ENCODE results near the gene ITGB3. TPM values are rescaled to one million over a fixed set of nuclear protein-coding genes. Genes with fewer than 3 reads are reported as not detected.
A peak's percentile ranks its signal among the peaks of the same experiment; 100 is the strongest.
"Not testable (repeated sequence)": the region's sequence is repeated elsewhere in the genome, so short reads cannot be mapped to it uniquely, and the experiment has no call there.

The ITGB3 gene
- total RNA-seq, 4 donors from 2014 or later = 48.6 to 61.5 (median 54.9) TPM

GRCh38 chr17:47223007-47223406 lies 30.6 kb upstream of the ITGB3 start:
- peaks cover 22 to 37% (median 30%) of the 10 kb centered on the region in 4 donors for H3K4me1 ChIP-seq
- H3K36me3 ChIP-seq = no peaks in the 10 kb centered on the region
- no peaks in the 10 kb centered on the region for H3K27me3 ChIP-seq
- no peak overlapping the region for H3K4me3 ChIP-seq
- WGBS = 82% methylated on average over 3 of the region's 3 CpGs
- intact Hi-C loops (cut with DNase I) = no loop called here
- no peak for DNase-seq (ENCODE audit: extremely low spot score)
- TF ChIP-seq CTCF (IDR thresholded peaks at IDR 0.05) (no peak), POLR2A (IDR thresholded peaks at IDR 0.05; ENCODE audit: low read depth) (no peak), EP300 (IDR thresholded peaks at IDR 0.05) (no peak), POLR2AphosphoS5 (IDR thresholded peaks at IDR 0.05) (no peak)
- no peaks in the 10 kb centered on the region for H3K9me3 ChIP-seq
- H3K27ac ChIP-seq (replicated peaks in 1 of 4) = peak overlapping the region in 3 of 4 donors; percentile 28 to 80 (median 44)

GRCh38 chr17:47223460-47223859 lies 30.2 kb upstream of the ITGB3 start:
- Histone ChIP-seq H3K4me1 (peaks cover 22 to 37% (median 30%) of the 10 kb centered on the region in 4 donors), H3K27me3 (no peaks in the 10 kb centered on the region), H3K36me3 (no peaks in the 10 kb centered on the region), H3K4me3 (no peak overlapping the region), H3K9me3 (no peaks in the 10 kb centered on the region), H3K27ac (replicated peaks in 1 of 4) (peak overlapping the region in 3 of 4 donors; percentile 28 to 80 (median 44))
- intact Hi-C loops (cut with DNase I) = no loop called here
- 98% methylated on average over 5 of the region's 5 CpGs for WGBS
- TF ChIP-seq EP300 (IDR thresholded peaks at IDR 0.05) (no peak), POLR2A (IDR thresholded peaks at IDR 0.05; ENCODE audit: low read depth) (no peak), POLR2AphosphoS5 (IDR thresholded peaks at IDR 0.05) (no peak), CTCF (IDR thresholded peaks at IDR 0.05) (no peak)
- no peak for DNase-seq (ENCODE audit: extremely low spot score)

- H3K4me3 ChIP-seq; DNase-seq (ENCODE audit: extremely low spot score); H3K27me3 ChIP-seq; intact Hi-C loops (cut with DNase I); H3K36me3 ChIP-seq; H3K9me3 ChIP-seq: not testable (repeated sequence)
- 94% methylated on average over 2 of the region's 2 CpGs for WGBS
- Histone ChIP-seq H3K27ac (replicated peaks in 1 of 4) (peak overlapping the region; percentile 80 to 84 (median 82)), H3K4me1 (peaks cover 23 to 38% (median 30%) of the 10 kb centered on the region in 4 donors)
Measured at GRCh38 chr17:47224077-47224476, 29.6 kb upstream of the ITGB3 start.

GRCh38 chr17:47224966-47225365 lies 28.7 kb upstream of the ITGB3 start:
- H3K4me1 ChIP-seq = peaks cover 29 to 44% (median 33%) of the 10 kb centered on the region in 4 donors
- no peaks in the 10 kb centered on the region for H3K27me3 ChIP-seq
- intact Hi-C loops (cut with DNase I) = no loop called here
- H3K9me3 ChIP-seq = no peaks in the 10 kb centered on the region
- no peak for TF ChIP-seq CTCF (IDR thresholded peaks at IDR 0.05)
- no peak for TF ChIP-seq POLR2AphosphoS5 (IDR thresholded peaks at IDR 0.05)
- TF ChIP-seq POLR2A (IDR thresholded peaks at IDR 0.05; ENCODE audit: low read depth) = no peak
- no peak for TF ChIP-seq EP300 (IDR thresholded peaks at IDR 0.05)
- H3K36me3 ChIP-seq = no peaks in the 10 kb centered on the region
- no peak overlapping the region for H3K4me3 ChIP-seq
- DNase-seq (ENCODE audit: extremely low spot score) = no peak
- peak overlapping the region; percentile 80 to 84 (median 82) for H3K27ac ChIP-seq (replicated peaks in 1 of 4)
- 20% methylated on average over 1 of the region's 1 CpG for WGBS

GRCh38 chr17:47225436-47225858 lies 28.2 kb upstream of the ITGB3 start:
- Histone ChIP-seq H3K27ac (replicated peaks in 1 of 4) (peak overlapping the region; percentile 80 to 84 (median 82)), H3K4me3 (no peak overlapping the region), H3K9me3 (no peaks in the 10 kb centered on the region), H3K36me3 (no peaks in the 10 kb centered on the region), H3K27me3 (no peaks in the 10 kb centered on the region), H3K4me1 (peaks cover 31 to 49% (median 36%) of the 10 kb centered on the region in 4 donors)
- intact Hi-C loops (cut with DNase I) = no loop called here
- 16% methylated on average over 3 of the region's 3 CpGs for WGBS
- DNase-seq (ENCODE audit: extremely low spot score) = no peak
- TF ChIP-seq CTCF (IDR thresholded peaks at IDR 0.05) (no peak), POLR2AphosphoS5 (IDR thresholded peaks at IDR 0.05) (peak; percentile 43 to 64)

Measured in esophagus muscularis mucosa (tissue), 4 donors.